ENCODE data around the gene FOXD3. TPM values are rescaled to one million over a fixed set of nuclear protein-coding genes. Genes with fewer than 3 reads are reported as not detected.

The FOXD3 gene
- total RNA-seq, 3 donors from 2014 or later: 0.14 to 5.0 (median 0.55) TPM

GRCh38 chr1:63318201-63318979, 4.0 kb upstream of the FOXD3 start:
- Histone ChIP-seq H3K4me3 (no peak overlapping the region), H3K9me3 (no peaks in the 10 kb centered on the region), H3K36me3 (ENCODE audit: low read depth) (no peaks in the 10 kb centered on the region), H3K4me1 (ENCODE audit: low read depth) (peaks cover 25% of the 10 kb centered on the region)
- no peak for TF ChIP-seq CTCF (IDR thresholded peaks at IDR 0.05)
- DNase-seq: no peak
- no peak for ATAC-seq
- intact Hi-C loops (cut with DNase I, micrococcal nuclease): no loop called here

- Histone ChIP-seq H3K4me3 (no peak overlapping the region), H3K36me3 (ENCODE audit: low read depth) (no peaks in the 10 kb centered on the region), H3K9me3 (no peaks in the 10 kb centered on the region), H3K4me1 (ENCODE audit: low read depth) (peaks cover 31% of the 10 kb centered on the region)
- TF ChIP-seq CTCF (IDR thresholded peaks at IDR 0.05): no peak
- ATAC-seq (no peak), DNase-seq (no peak)
- intact Hi-C loops (cut with DNase I, micrococcal nuclease): no loop called here
These were observed 3.0 kb upstream of the FOXD3 start for GRCh38 chr1:63319046-63320021.

GRCh38 chr1:63320022-63320721, 2.2 kb upstream of the FOXD3 start:
- Histone ChIP-seq H3K4me1 (ENCODE audit: low read depth) (peaks cover 33% of the 10 kb centered on the region), H3K36me3 (ENCODE audit: low read depth) (no peaks in the 10 kb centered on the region), H3K9me3 (no peaks in the 10 kb centered on the region), H3K4me3 (no peak overlapping the region)
- intact Hi-C loops (cut with DNase I, micrococcal nuclease): no loop called here
- ATAC-seq (no peak), DNase-seq (peak in 1 of 3 donors; percentile 23)
- TF ChIP-seq CTCF (IDR thresholded peaks at IDR 0.05): no peak

- H3K36me3 ChIP-seq (ENCODE audit: low read depth): no peaks in the 10 kb centered on the region
- TF ChIP-seq CTCF (IDR thresholded peaks at IDR 0.05): no peak
- no peak for ATAC-seq
- peaks cover 33% of the 10 kb centered on the region for H3K4me1 ChIP-seq (ENCODE audit: low read depth)
- intact Hi-C loops (cut with DNase I, micrococcal nuclease): no loop called here
- no peak for DNase-seq
- no peaks in the 10 kb centered on the region for H3K9me3 ChIP-seq
- H3K4me3 ChIP-seq: no peak overlapping the region
These were observed 1.1 kb upstream of the FOXD3 start for GRCh38 chr1:63321066-63321784.

- Histone ChIP-seq H3K4me1 (ENCODE audit: low read depth) (peaks cover 33% of the 10 kb centered on the region), H3K4me3 (no peak overlapping the region), H3K36me3 (ENCODE audit: low read depth) (no peaks in the 10 kb centered on the region), H3K9me3 (no peaks in the 10 kb centered on the region)
- no peak for ATAC-seq
- no peak for TF ChIP-seq CTCF (IDR thresholded peaks at IDR 0.05)
- no peak for DNase-seq
- intact Hi-C loops (cut with DNase I, micrococcal nuclease): no loop called here
These were observed 618 bp upstream of the FOXD3 start for GRCh38 chr1:63321785-63322113.

Measured in mucosa of descending colon (tissue), 3 donors.